KBM-7 (cell line): ENCODE data around the gene MOBP.

Source experiments
- DNase-seq: peaks from one replicate; pipeline ENCODE4 v3.0.0-alpha.2; 2015
- in situ Hi-C: fragments of 300-500 bp; cut with MboI; formaldehyde crosslinking; loops from 2 replicates; pipeline ENCODE4 v1.14.3; 2020; ENCODE audit warnings: low sequenced_read_pairs, low pct_unique_long_range_greater_than_20kb, mixed read lengths

The MOBP gene

GRCh38 chr3:39485547-39485946, 18.1 kb downstream of the MOBP start:
- no peak for DNase-seq
- in situ Hi-C loops: no loop called here

- DNase-seq: no peak
- in situ Hi-C loops: no loop called here
Observed at GRCh38 chr3:39491014-39491413, 23.5 kb downstream of the MOBP start.

- no peak for DNase-seq
- in situ Hi-C loops: no loop called here
Observed at GRCh38 chr3:39491733-39492350, 24.4 kb downstream of the MOBP start.

- in situ Hi-C loops: no loop called here
- no peak for DNase-seq
Observed at GRCh38 chr3:39494781-39495180, 27.3 kb downstream of the MOBP start.

- no peak for DNase-seq
- in situ Hi-C loops: no loop called here
Observed at GRCh38 chr3:39497753-39498152, 30.3 kb downstream of the MOBP start.

- in situ Hi-C loops: no loop called here
- DNase-seq: no peak
Observed at GRCh38 chr3:39499651-39500273, 32.3 kb downstream of the MOBP start.

GRCh38 chr3:39501059-39501458, 33.6 kb downstream of the MOBP start:
- no peak for DNase-seq
- in situ Hi-C loops: no loop called here

GRCh38 chr3:39501968-39502837, 34.7 kb downstream of the MOBP start:
- no peak for DNase-seq
- in situ Hi-C loops: no loop called here

- in situ Hi-C loops: no loop called here
- no peak for DNase-seq
Observed at GRCh38 chr3:39502838-39503145, 35.3 kb downstream of the MOBP start.

GRCh38 chr3:39505866-39506742, 38.6 kb downstream of the MOBP start:
- no peak for DNase-seq
- in situ Hi-C loops: no loop called here

GRCh38 chr3:39506863-39507262, 39.4 kb downstream of the MOBP start:
- no peak for DNase-seq
- in situ Hi-C loops: no loop called here

GRCh38 chr3:39513791-39514369, 46.4 kb downstream of the MOBP start:
- no peak for DNase-seq
- in situ Hi-C loops: no loop called here

GRCh38 chr3:39515681-39516441, 48.4 kb downstream of the MOBP start:
- DNase-seq: no peak
- in situ Hi-C loops: no loop called here

GRCh38 chr3:39519103-39519502, 51.6 kb downstream of the MOBP start:
- DNase-seq: no peak
- in situ Hi-C loops: no loop called here

GRCh38 chr3:39519554-39520288, 52.2 kb downstream of the MOBP start:
- no peak for DNase-seq
- in situ Hi-C loops: no loop called here

GRCh38 chr3:39521456-39521855, 54.0 kb downstream of the MOBP start:
- in situ Hi-C loops: no loop called here
- no peak for DNase-seq

GRCh38 chr3:39524107-39524506, 56.6 kb downstream of the MOBP start:
- DNase-seq: no peak
- in situ Hi-C loops: no loop called here

- in situ Hi-C loops: no loop called here
- DNase-seq: no peak
Observed at GRCh38 chr3:39528844-39529243, 61.4 kb downstream of the MOBP start.
